OCI-LY7 (cell line): ENCODE results near the gene SCAF1. TPM values are rescaled to one million over a fixed set of nuclear protein-coding genes. Genes with fewer than 3 reads are reported as not detected.
"Not testable (repeated sequence)": the region's sequence is repeated elsewhere in the genome, so short reads cannot be mapped to it uniquely, and the experiment has no call there.

Experiments used
- BruUV-seq: library from RNA; stranded (reverse); fragments of 400-500 nt; replicated peaks from 2 replicates; lab custom pipeline; 2021; lab: Mats Ljungman, UMichigan
- CTCF ChIA-PET: fragments of 300-600 bp; sonication (Branson Sonifier 250); formaldehyde crosslinking; loops from one replicate; lab custom pipeline; 2022; ENCODE audit warnings: antibody characterized with exemption; ENCODE audit not compliant: unreplicated experiment; lab: Charles Lee
- POLR2A ChIA-PET: fragments of 300-600 bp; sonication (Branson Sonifier 250); formaldehyde crosslinking; loops from one replicate; lab custom pipeline; 2022; ENCODE audit warnings: antibody characterized with exemption; lab: Charles Lee
- DNase-seq: peaks from one replicate; pipeline ENCODE4 v3.0.0-alpha.2; 2015; ENCODE audit warnings: low spot score
- H2AFZ ChIP-seq: fragments of 200-600 bp; sonication (generic), shearing (Covaris generic); 2 replicates; pipeline ENCODE4 v1.6.1; 2014; ENCODE audit warnings: mild to moderate bottlenecking, antibody characterized with exemption, low read length, moderate library complexity
- H3K27ac ChIP-seq: fragments of 200-600 bp; sonication (generic); 2 replicates; pipeline ENCODE4 v1.5.1; 2014; ENCODE audit warnings: mixed run types, low read depth, mild to moderate bottlenecking, moderate library complexity, low read length, inconsistent platforms; ENCODE audit not compliant: poor library complexity, severe bottlenecking
- H3K36me3 ChIP-seq: fragments of 200-600 bp; sonication (generic); 2 replicates; pipeline ENCODE4 v1.6.1; 2014; ENCODE audit warnings: mild to moderate bottlenecking, antibody characterized with exemption, low read length, moderate library complexity, mixed read lengths; ENCODE audit not compliant: insufficient read depth
- H3K4me1 ChIP-seq: fragments of 200-600 bp; sonication (generic); 2 replicates; pipeline ENCODE4 v1.5.1; 2014; ENCODE audit warnings: mild to moderate bottlenecking, low read length; ENCODE audit not compliant: insufficient read depth, poor library complexity, severe bottlenecking
- H3K4me2 ChIP-seq: fragments of 200-600 bp; sonication (generic); 2 replicates; pipeline ENCODE4 v1.6.1; 2014; ENCODE audit warnings: mild to moderate bottlenecking, low read length
- H3K4me3 ChIP-seq: fragments of 200-600 bp; sonication (generic); 2 replicates; pipeline ENCODE4 v1.5.1; 2014; ENCODE audit warnings: mild to moderate bottlenecking, low read depth, low read length; ENCODE audit not compliant: poor library complexity, severe bottlenecking
- H3K79me2 ChIP-seq: fragments of 200-600 bp; sonication (generic); 2 replicates; pipeline ENCODE4 v1.6.1; 2016; ENCODE audit warnings: low read depth, mild to moderate bottlenecking, low read length, moderate library complexity, mixed read lengths; ENCODE audit not compliant: insufficient read depth
- H3K9me2 ChIP-seq: fragments of 200-600 bp; sonication (generic); 2 replicates; pipeline ENCODE4 v1.6.1; 2016; ENCODE audit warnings: mild to moderate bottlenecking, low read length, mixed read lengths; ENCODE audit not compliant: insufficient read depth
- H3K9me3 ChIP-seq: fragments of 200-600 bp; sonication (generic); 2 replicates; pipeline ENCODE4 v1.6.1; 2014; ENCODE audit warnings: mild to moderate bottlenecking, mixed run types, low read length, mixed read lengths
- H4K20me1 ChIP-seq: fragments of 200-600 bp; sonication (generic); 2 replicates; pipeline ENCODE4 v1.6.1; 2014; ENCODE audit warnings: mild to moderate bottlenecking, antibody characterized with exemption, low read length, moderate library complexity, mixed read lengths; ENCODE audit not compliant: insufficient read depth
- EZH2phosphoT487 ChIP-seq: fragments of 200-600 bp; sonication (generic); IDR thresholded peaks from 2 replicates; pipeline ENCODE4 v1.6.1; 2018; ENCODE audit warnings: low read depth, borderline replicate concordance, mild to moderate bottlenecking, mixed run types, antibody characterized with exemption, low read length, moderate library complexity, mixed read lengths
- intact Hi-C: fragments of 100-400 bp; cut with micrococcal nuclease; formaldehyde crosslinking; loops from one replicate; pipeline ENCODE4 v1.10.0; 2022; ENCODE audit not compliant: unreplicated experiment
- total RNA-seq, 2 experiments: library from RNA; depleted of rRNA in 1 of 2; stranded (reverse); fragments of >200 nt in 1 of 2; shearing (Covaris generic) in 1 of 2; gene quantifications; 2 replicates each; pipeline ENCODE4 v1.2.3, GENCODE V29; 2014 to 2022
- TF ChIP-seq, protein P1 (sequence below): fragments of 200-600 bp; sonication (generic); conservative IDR thresholded peaks from 2 replicates; pipeline ENCODE4 v1.5.1; 2014; ENCODE audit warnings: mild to moderate bottlenecking, antibody characterized with exemption, low read length, moderate library complexity, mixed read lengths

SCAF1 gene
- total RNA-seq, 2 experiments from 2014 or later = 15.0 to 44.0 TPM

DNA sequence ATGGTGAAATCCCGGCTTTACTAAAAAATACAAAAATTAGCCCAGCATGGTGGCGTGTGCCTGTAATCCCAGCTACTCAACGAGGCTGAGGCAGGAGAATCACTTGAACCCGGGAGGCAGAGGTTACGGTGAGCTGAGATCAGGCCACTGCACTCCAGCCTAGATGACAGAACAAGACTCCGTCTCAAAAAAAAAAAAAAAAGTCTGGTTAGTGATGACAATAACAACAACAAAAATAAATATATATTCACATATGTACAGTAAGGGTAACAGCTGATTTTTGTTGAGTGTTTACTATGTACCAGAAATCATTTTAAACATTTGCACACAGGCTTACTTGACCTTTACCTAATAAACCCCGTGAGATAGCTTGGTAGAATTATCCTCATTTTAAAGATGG is 25.1 kb upstream of the SCAF1 start:
- Histone ChIP-seq H3K79me2 (no peaks in the 10 kb centered on the region), H3K4me2 (no peak overlapping the region), H3K4me1 (no peaks in the 10 kb centered on the region), H3K9me3 (no peaks in the 10 kb centered on the region), H3K9me2 (no peaks in the 10 kb centered on the region), H3K4me3 (no peak overlapping the region), H3K27ac (no peak overlapping the region), H4K20me1 (no peaks in the 10 kb centered on the region), H2AFZ (no peak overlapping the region), H3K36me3 (peaks cover 88% of the 10 kb centered on the region)
- no TSS peak for BruUV-seq
- ChIA-PET CTCF (no interaction called here), POLR2A (interaction anchor here (2.0 kb wide), 1 partner anchor 23 kb away, joined by 4 read pairs; the partner anchor contains the start of gene RRAS)
- DNase-seq = no peak
- intact Hi-C loops = no loop called here
- TF ChIP-seq, protein P1, sequence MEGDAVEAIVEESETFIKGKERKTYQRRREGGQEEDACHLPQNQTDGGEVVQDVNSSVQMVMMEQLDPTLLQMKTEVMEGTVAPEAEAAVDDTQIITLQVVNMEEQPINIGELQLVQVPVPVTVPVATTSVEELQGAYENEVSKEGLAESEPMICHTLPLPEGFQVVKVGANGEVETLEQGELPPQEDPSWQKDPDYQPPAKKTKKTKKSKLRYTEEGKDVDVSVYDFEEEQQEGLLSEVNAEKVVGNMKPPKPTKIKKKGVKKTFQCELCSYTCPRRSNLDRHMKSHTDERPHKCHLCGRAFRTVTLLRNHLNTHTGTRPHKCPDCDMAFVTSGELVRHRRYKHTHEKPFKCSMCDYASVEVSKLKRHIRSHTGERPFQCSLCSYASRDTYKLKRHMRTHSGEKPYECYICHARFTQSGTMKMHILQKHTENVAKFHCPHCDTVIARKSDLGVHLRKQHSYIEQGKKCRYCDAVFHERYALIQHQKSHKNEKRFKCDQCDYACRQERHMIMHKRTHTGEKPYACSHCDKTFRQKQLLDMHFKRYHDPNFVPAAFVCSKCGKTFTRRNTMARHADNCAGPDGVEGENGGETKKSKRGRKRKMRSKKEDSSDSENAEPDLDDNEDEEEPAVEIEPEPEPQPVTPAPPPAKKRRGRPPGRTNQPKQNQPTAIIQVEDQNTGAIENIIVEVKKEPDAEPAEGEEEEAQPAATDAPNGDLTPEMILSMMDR = no peak
- TF ChIP-seq EZH2phosphoT487 = no peak

DNA sequence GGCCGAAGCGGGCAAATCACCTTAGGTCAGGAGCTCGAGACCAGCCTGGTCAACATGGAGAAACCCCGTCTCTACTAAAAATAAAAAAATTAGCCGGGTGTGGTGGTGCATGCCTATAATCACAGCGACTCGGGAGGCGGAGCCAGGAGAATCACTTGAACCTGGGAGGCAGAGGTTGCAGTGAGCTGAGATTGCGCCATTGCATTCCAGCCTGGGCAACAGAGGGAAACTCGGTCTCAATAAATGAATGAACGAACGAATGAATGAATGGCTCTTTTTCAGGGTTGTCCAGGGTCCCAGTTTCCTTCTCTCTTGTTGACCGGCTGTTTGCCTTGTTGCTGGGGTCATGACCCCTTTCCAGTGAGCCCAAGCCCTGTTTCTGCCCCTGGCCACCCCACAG is 24.1 kb upstream of the SCAF1 start:
- H3K27ac ChIP-seq, H4K20me1 ChIP-seq, H3K4me1 ChIP-seq, H2AFZ ChIP-seq, intact Hi-C loops, H3K9me2 ChIP-seq, BruUV-seq, CTCF ChIA-PET, H3K4me2 ChIP-seq, H3K4me3 ChIP-seq, H3K79me2 ChIP-seq, DNase-seq, H3K9me3 ChIP-seq: not testable (repeated sequence)
- POLR2A ChIA-PET = interaction anchor here (2.0 kb wide), 1 partner anchor 22 kb away, joined by 4 read pairs; the partner anchor contains the start of gene RRAS
- H3K36me3 ChIP-seq = peaks cover 83% of the 10 kb centered on the region

DNA sequence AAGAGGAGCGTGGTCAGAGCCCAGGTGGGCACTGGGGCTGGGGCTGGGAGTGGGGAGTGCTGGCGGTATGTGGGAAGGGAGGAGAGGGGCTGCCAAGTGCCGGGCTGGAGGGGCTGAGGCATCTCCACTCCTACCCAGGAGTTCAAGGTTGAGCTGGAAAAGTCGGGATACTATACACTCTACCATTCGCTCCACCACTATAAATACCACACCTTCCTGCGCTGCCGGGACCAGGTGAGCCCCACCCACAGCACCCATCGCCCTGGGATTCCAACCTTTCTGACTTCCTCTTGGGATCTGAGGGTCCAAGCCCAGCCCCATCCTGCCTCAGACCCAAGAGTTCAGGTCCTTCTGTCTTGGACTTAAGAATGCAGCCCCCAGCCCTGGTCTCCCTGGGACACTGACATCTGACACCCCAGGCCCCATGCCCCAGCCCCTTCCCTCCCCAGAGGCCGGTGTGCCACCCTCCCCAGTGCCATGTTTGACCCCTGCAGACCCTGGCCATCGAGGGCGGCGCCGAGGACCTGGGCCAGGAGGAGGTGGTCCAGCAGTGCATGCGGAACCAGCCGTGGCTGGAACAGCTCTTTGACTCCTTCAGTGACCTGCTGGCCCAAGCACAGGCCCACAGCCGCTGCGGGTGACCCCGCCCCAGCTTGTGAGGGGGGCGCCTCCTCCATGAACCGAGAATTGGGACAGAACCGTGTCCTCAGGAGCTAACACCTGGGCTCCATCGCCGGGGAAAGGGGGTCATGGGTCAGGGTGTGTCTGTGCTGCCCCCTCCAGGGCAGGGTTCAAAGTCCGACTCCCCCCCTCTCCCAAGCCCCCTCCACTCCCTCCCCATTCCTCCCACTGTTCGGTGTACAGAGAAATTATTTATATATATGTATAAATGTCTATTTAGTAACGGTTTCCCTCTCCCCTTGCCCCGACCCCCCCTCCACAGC is 16.8 kb upstream of the SCAF1 start:
- H3K36me3 ChIP-seq = peaks cover 68% of the 10 kb centered on the region
- H4K20me1 ChIP-seq = no peaks in the 10 kb centered on the region
- no peaks in the 10 kb centered on the region for H3K4me1 ChIP-seq
- no peaks in the 10 kb centered on the region for H3K9me3 ChIP-seq
- H3K4me2 ChIP-seq = no peak overlapping the region
- H3K79me2 ChIP-seq = no peaks in the 10 kb centered on the region
- no peak for TF ChIP-seq EZH2phosphoT487
- TF ChIP-seq, protein P1 = no peak
- POLR2A ChIA-PET = interaction anchor here (0.6 kb wide), 1 partner anchor 142 kb away, joined by 3 read pairs; the partner anchor contains the start of gene AP2A1
- DNase-seq = no peak
- no peaks in the 10 kb centered on the region for H3K9me2 ChIP-seq
- H3K4me3 ChIP-seq = no peak overlapping the region
- CTCF ChIA-PET = no interaction called here
- H2AFZ ChIP-seq = no peak overlapping the region
- H3K27ac ChIP-seq = no peak overlapping the region
- intact Hi-C loops = no loop called here
- TSS peak; percentile 30 for BruUV-seq
